ENCODE data around the gene CTPS1.

The CTPS1 gene

GRCh38 chr1:40985875-40986274 lies 6.4 kb downstream of the CTPS1 start:
- ATAC-seq, result no peak
- TF ChIP-seq ZNF565 (CRISPR knock-in tag; conservative IDR thresholded peaks at IDR 0.05; ENCODE audit: low read depth) (no peak), ESRRG (CRISPR knock-in tag; IDR thresholded peaks at IDR 0.05) (no peak), ZFP30 (CRISPR knock-in tag; IDR thresholded peaks at IDR 0.05) (no peak), ISL1 (CRISPR knock-in tag; IDR thresholded peaks at IDR 0.05) (no peak), PPARA (CRISPR knock-in tag; IDR thresholded peaks at IDR 0.05; ENCODE audit: borderline replicate concordance) (no peak), POU6F1 (CRISPR knock-in tag; IDR thresholded peaks at IDR 0.05; ENCODE audit: borderline replicate concordance, low read depth) (no peak), TSHZ2 (CRISPR knock-in tag; IDR thresholded peaks at IDR 0.05) (no peak), TCF4 (CRISPR knock-in tag; IDR thresholded peaks at IDR 0.05; ENCODE audit: borderline replicate concordance) (no peak)

GRCh38 chr1:40986328-40986783 lies 6.9 kb downstream of the CTPS1 start:
- ATAC-seq, result no peak
- TF ChIP-seq ZNF70 (CRISPR knock-in tag; IDR thresholded peaks at IDR 0.05) (no peak), CREB5 (CRISPR knock-in tag; IDR thresholded peaks at IDR 0.05; ENCODE audit: low read depth) (no peak), CSDC2 (CRISPR knock-in tag; IDR thresholded peaks at IDR 0.05) (no peak), POU6F1 (CRISPR knock-in tag; IDR thresholded peaks at IDR 0.05; ENCODE audit: borderline replicate concordance, low read depth) (no peak), ZC3H10 (CRISPR knock-in tag; IDR thresholded peaks at IDR 0.05) (no peak), SNAI2 (CRISPR knock-in tag; IDR thresholded peaks at IDR 0.05) (no peak), TSHZ2 (CRISPR knock-in tag; IDR thresholded peaks at IDR 0.05) (no peak), CSRNP3 (CRISPR knock-in tag; IDR thresholded peaks at IDR 0.05) (no peak), ZNF8 (CRISPR knock-in tag; IDR thresholded peaks at IDR 0.05) (no peak), PATZ1 (CRISPR knock-in tag; IDR thresholded peaks at IDR 0.05; ENCODE audit: borderline replicate concordance) (no peak), TOX (CRISPR knock-in tag; IDR thresholded peaks at IDR 0.05; ENCODE audit: borderline replicate concordance) (no peak), OSR1 (CRISPR knock-in tag; IDR thresholded peaks at IDR 0.05) (no peak), GLIS3 (CRISPR knock-in tag; IDR thresholded peaks at IDR 0.05) (no peak), BACH2 (CRISPR knock-in tag; IDR thresholded peaks at IDR 0.05; ENCODE audit: borderline replicate concordance) (no peak)

Data from SK-N-SH treated with all-trans-retinoic acid at 6 μM for 48 hours (cell line).